SH-SY5Y (cell line): Measurements from ENCODE around the gene CCR5.

Experiments
- GATA2 ChIP-seq: IDR thresholded peaks from 2 replicates; pipeline ENCODE4 v1.6.1; 2011; ENCODE audit warnings: mild to moderate bottlenecking, low read depth, low read length
- GATA3 ChIP-seq: IDR thresholded peaks from 2 replicates; pipeline ENCODE4 v1.6.1; 2011; ENCODE audit warnings: low read depth, mild to moderate bottlenecking, low read length, moderate library complexity

GRCh38 chr3:46367811-46368210 lies 2.9 kb upstream of the CCR5 start:
- no peak for TF ChIP-seq GATA3
- TF ChIP-seq GATA2: no peak
